ENCODE measurements around the gene PPP6R2. TPM values are rescaled to one million over a fixed set of nuclear protein-coding genes. Genes with fewer than 3 reads are reported as not detected.

PPP6R2 gene
- polyA plus RNA-seq, 1 donor (not counting 4 experiments of a cell fraction or from before 2014, with no cell fraction given) = 19.8 TPM

DNA sequence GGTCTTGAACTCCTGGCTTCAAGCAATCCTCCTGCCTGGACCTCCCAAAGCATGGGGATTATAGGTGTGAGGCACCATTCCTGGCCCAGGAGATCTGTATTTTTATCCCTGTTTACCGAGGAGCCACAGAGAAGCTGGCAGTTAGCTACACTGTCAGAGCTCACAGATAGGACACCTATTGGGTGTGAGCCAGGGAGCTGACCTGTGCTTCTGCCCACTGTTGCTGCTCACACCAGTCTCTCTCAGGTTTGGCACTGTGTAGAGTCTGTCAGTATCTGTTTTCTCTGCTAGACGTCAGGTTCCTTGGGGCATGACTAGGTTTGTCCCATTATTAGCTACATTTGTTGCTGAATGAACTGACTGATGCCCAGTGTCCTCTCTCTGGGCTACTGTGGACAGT lies 17.5 kb downstream of the PPP6R2 start:
- peaks cover 13 to 14% of the 10 kb centered on the region in 2 experiments for H3K36me3 ChIP-seq (ENCODE audit: control insufficient read depth in 2 of 2, extremely low read depth in 1 of 2, insufficient read depth in 2 of 2, low read length in 2 of 2)
- peaks cover 12% of the 10 kb centered on the region for H4K20me1 ChIP-seq (ENCODE audit: control insufficient read depth, extremely low read depth, insufficient read depth, low read length)
- H3K9ac ChIP-seq (ENCODE audit: control insufficient read depth, extremely low read depth, insufficient read depth, low read length) = no peak overlapping the region
- no peak for TF ChIP-seq CTCF (optimal IDR thresholded peaks at IDR 0.05 in 1 of 3, IDR thresholded peaks at IDR 0.05 in 1 of 3, conservative IDR thresholded peaks at IDR 0.05 in 1 of 3; ENCODE audit: extremely low read depth in 1 of 3, insufficient read depth in 2 of 3, low read length in 3 of 3)
- H3K4me3 ChIP-seq (ENCODE audit: control insufficient read depth in 2 of 3, extremely low read depth in 1 of 3, insufficient read depth in 2 of 3, low read depth in 1 of 3, low read length in 3 of 3) = no peak overlapping the region
- dilution Hi-C loops (cut with MboI; ENCODE audit: extremely low pct_ligation_motif_present, low sequenced_read_pairs) = no loop called here
- peaks cover 72% of the 10 kb centered on the region for H3K79me2 ChIP-seq (ENCODE audit: control insufficient read depth, insufficient read depth, low read length)
- no peak overlapping the region for H2AFZ ChIP-seq (ENCODE audit: control insufficient read depth, low read length)
- H3K4me1 ChIP-seq (ENCODE audit: control insufficient read depth, extremely low read depth, insufficient read depth, low read length) = no peaks in the 10 kb centered on the region
- no peaks in the 10 kb centered on the region for H3K9me3 ChIP-seq (ENCODE audit: control insufficient read depth, low read depth, low read length)
- DNase-seq (ENCODE audit: low read depth, low spot score) (no peak), FAIRE-seq (no peak)
- no peaks in the 10 kb centered on the region for H3K27me3 ChIP-seq (ENCODE audit: control insufficient read depth, extremely low read depth, insufficient read depth, low read length)
- no peak overlapping the region for H3K4me2 ChIP-seq (ENCODE audit: control insufficient read depth, extremely low read depth, insufficient read depth, low read depth, low read length)
- H3K27ac ChIP-seq (ENCODE audit: control insufficient read depth, insufficient read depth, low read length) = no peak overlapping the region
- H3K9me1 ChIP-seq (ENCODE audit: control insufficient read depth, extremely low read depth, insufficient read depth, low read length) = peaks cover 4% of the 10 kb centered on the region

GRCh38 chr22:50361222-50361621 lies 18.1 kb downstream of the PPP6R2 start:
- peak; percentile 13 for FAIRE-seq
- Histone ChIP-seq H3K27ac (ENCODE audit: control insufficient read depth, insufficient read depth, low read length) (no peak overlapping the region), H3K79me2 (ENCODE audit: control insufficient read depth, insufficient read depth, low read length) (peaks cover 76% of the 10 kb centered on the region), H2AFZ (ENCODE audit: control insufficient read depth, low read length) (no peak overlapping the region), H3K27me3 (ENCODE audit: control insufficient read depth, extremely low read depth, insufficient read depth, low read length) (no peaks in the 10 kb centered on the region), H3K9me1 (ENCODE audit: control insufficient read depth, extremely low read depth, insufficient read depth, low read length) (peaks cover 4% of the 10 kb centered on the region), H3K4me1 (ENCODE audit: control insufficient read depth, extremely low read depth, insufficient read depth, low read length) (no peaks in the 10 kb centered on the region), H3K4me3 (ENCODE audit: control insufficient read depth in 2 of 3, extremely low read depth in 1 of 3, insufficient read depth in 2 of 3, low read depth in 1 of 3, low read length in 3 of 3) (no peak overlapping the region), H3K36me3 (ENCODE audit: control insufficient read depth in 2 of 2, extremely low read depth in 1 of 2, insufficient read depth in 2 of 2, low read length in 2 of 2) (peaks cover 13 to 14% of the 10 kb centered on the region in 2 experiments), H3K9ac (ENCODE audit: control insufficient read depth, extremely low read depth, insufficient read depth, low read length) (no peak overlapping the region), H3K9me3 (ENCODE audit: control insufficient read depth, low read depth, low read length) (no peaks in the 10 kb centered on the region), H4K20me1 (ENCODE audit: control insufficient read depth, extremely low read depth, insufficient read depth, low read length) (peaks cover 12% of the 10 kb centered on the region), H3K4me2 (ENCODE audit: control insufficient read depth, extremely low read depth, insufficient read depth, low read depth, low read length) (no peak overlapping the region)
- TF ChIP-seq CTCF (optimal IDR thresholded peaks at IDR 0.05 in 1 of 3, IDR thresholded peaks at IDR 0.05 in 1 of 3, conservative IDR thresholded peaks at IDR 0.05 in 1 of 3; ENCODE audit: extremely low read depth in 1 of 3, insufficient read depth in 2 of 3, low read length in 3 of 3) (no peak), EZH2 (IDR thresholded peaks at IDR 0.05; ENCODE audit: low read length) (no peak)
- dilution Hi-C loops (cut with MboI; ENCODE audit: extremely low pct_ligation_motif_present, low sequenced_read_pairs) = no loop called here
- no peak for DNase-seq (ENCODE audit: low read depth, low spot score)

Data from keratinocyte (primary cell).